BLaER1 treated with 17β-estradiol and CSF1 and Interleukin-3, amounts not matched to agents 10 nM and 100 nM (cell line): Measurements from ENCODE around the gene DBNDD2.

Source experiments
- H3K27ac ChIP-seq, 11 experiments: shearing (Covaris generic); formaldehyde crosslinking; 2 replicates each; pipeline ENCODE4 v1.8.1; 2022
- H3K27me3 ChIP-seq, 11 experiments: shearing (Covaris generic); formaldehyde crosslinking; 2 replicates each; pipeline ENCODE4 v1.8.1; 2022
- H3K36me3 ChIP-seq, 11 experiments: shearing (Covaris generic); formaldehyde crosslinking; 2 replicates each; pipeline ENCODE4 v1.8.1; 2022
- H3K4me1 ChIP-seq, 10 experiments: shearing (Covaris generic); formaldehyde crosslinking; 2 replicates each; pipeline ENCODE4 v1.8.1; 2022
- H3K4me2 ChIP-seq, 11 experiments: shearing (Covaris generic); formaldehyde crosslinking; 2 replicates each; pipeline ENCODE4 v1.8.1; 2022
- H3K4me3 ChIP-seq, 10 experiments: shearing (Covaris generic); formaldehyde crosslinking; 2 replicates each; pipeline ENCODE4 v1.8.1; 2022
- H3K9ac ChIP-seq, 11 experiments: shearing (Covaris generic); formaldehyde crosslinking; 2 replicates each; pipeline ENCODE4 v1.8.1; 2022
- H3K9me3 ChIP-seq, 11 experiments: shearing (Covaris generic); formaldehyde crosslinking; replicated peaks in 1 of 11; 2 replicates each; pipeline ENCODE4 v1.8.1; 2022
- H4K20me1 ChIP-seq, 11 experiments: shearing (Covaris generic); formaldehyde crosslinking; 2 replicates each; pipeline ENCODE4 v1.8.1; 2022
- Cebpa-rat ChIP-seq, 11 experiments: shearing (Covaris generic); IDR thresholded peaks; 2 replicates each; pipeline ENCODE4 v1.8.1; 2022

The DBNDD2 gene

GRCh38 chr20:45456632-45457031 is 48.5 kb downstream of the DBNDD2 start:
- TF ChIP-seq Cebpa-rat (IDR thresholded peaks at IDR 0.05): no peak
- peaks cover 0 to 25% (median 15%) of the 10 kb centered on the region in 10 experiments; a peak in 15 of 20 replicates for H3K4me1 ChIP-seq
- no peaks in the 10 kb centered on the region; a peak in 1 of 22 replicates for H4K20me1 ChIP-seq
- H3K27me3 ChIP-seq: no peaks in the 10 kb centered on the region
- H3K4me2 ChIP-seq: no peak overlapping the region
- H3K27ac ChIP-seq: no peak overlapping the region
- H3K9ac ChIP-seq: no peak overlapping the region
- H3K9me3 ChIP-seq: no peaks in the 10 kb centered on the region
- H3K4me3 ChIP-seq: no peak overlapping the region
- no peaks in the 10 kb centered on the region for H3K36me3 ChIP-seq

- peak overlapping the region in 1 of 11 experiments; percentile 13; a peak in 1 of 22 replicates for H3K4me2 ChIP-seq
- H3K4me3 ChIP-seq: no peak overlapping the region
- H3K9ac ChIP-seq: no peak overlapping the region
- H3K36me3 ChIP-seq: no peaks in the 10 kb centered on the region
- no peak for TF ChIP-seq Cebpa-rat (IDR thresholded peaks at IDR 0.05)
- no peaks in the 10 kb centered on the region for H4K20me1 ChIP-seq
- no peak overlapping the region for H3K27ac ChIP-seq
- no peaks in the 10 kb centered on the region for H3K9me3 ChIP-seq
- no peaks in the 10 kb centered on the region for H3K27me3 ChIP-seq
- H3K4me1 ChIP-seq: peaks cover 0 to 14% (median 2%) of the 10 kb centered on the region in 10 experiments; a peak in 4 of 20 replicates
These were observed 51.5 kb downstream of the DBNDD2 start for GRCh38 chr20:45459606-45460005.
